HG03045 (cell line): ENCODE measurements around the gene OR8H2.
"Not testable (repeated sequence)": the region's sequence is repeated elsewhere in the genome, so short reads cannot be mapped to it uniquely, and the experiment has no call there.

Experiments
- ATAC-seq: cut with Tn5 transposase; IDR thresholded peaks from one replicate; pipeline ENCODE4 v1.9.1; 2021; ENCODE audit warnings: mild to moderate bottlenecking, moderate library complexity; ENCODE audit not compliant: unreplicated experiment

Gene OR8H2, protein sequence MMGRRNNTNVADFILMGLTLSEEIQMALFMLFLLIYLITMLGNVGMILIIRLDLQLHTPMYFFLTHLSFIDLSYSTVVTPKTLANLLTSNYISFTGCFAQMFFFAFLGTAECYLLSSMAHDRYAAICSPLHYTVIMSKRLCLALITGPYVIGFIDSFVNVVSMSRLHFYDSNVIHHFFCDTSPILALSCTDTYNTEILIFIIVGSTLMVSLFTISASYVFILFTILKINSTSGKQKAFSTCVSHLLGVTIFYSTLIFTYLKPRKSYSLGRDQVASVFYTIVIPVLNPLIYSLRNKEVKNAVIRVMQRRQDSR

DNA sequence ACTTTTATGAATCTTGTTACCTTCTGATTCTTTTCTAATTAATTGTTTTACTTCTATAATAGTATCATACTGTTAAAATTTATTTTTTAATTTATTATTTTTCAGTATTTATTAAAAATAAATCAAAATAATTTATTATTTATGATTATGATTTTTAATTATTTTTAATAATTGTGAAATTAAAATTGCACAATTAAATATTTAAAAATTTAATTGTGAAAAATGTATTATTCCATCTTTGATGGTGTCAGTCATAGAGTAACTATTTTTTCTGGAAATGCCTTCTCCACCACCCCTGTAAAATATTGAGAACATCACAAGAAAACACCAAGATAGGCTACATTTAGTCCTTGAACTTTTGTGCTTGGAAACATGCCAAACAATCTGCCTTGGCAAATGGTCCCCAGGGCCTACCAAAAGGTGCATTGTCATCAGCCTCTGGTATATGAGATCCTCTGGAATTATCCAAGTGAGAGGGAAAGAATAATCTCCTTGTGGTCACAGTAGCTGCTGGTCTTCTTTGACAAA, at the start of gene OR8H2:
TSS of gene OR8H2 (plus strand) at position 478 of the 528 bp plus-strand sequence. CDS start 1,356 bp downstream, outside the sequence.
- ATAC-seq, result no peak

DNA sequence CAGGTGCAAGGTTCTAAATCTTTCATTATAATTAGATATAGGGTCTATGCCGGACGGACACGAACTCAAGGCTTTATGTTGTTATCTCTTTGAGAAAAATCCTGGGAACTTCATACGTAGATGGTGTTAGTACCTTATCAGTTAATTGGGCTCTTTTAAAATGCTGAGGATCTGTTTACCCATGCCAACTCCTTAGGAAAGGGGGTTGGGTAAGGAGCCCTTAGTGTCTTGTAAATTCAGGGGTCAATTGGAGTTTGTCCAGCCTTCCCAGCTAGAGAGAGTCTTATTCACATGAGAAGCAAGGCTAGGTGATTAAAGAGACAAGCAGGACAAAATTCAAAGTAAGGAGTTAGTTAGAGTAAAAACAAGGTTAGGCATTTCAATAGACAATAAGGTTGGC, 47.1 kb upstream of the OR8H2 start:
- ATAC-seq, result not testable (repeated sequence)

DNA sequence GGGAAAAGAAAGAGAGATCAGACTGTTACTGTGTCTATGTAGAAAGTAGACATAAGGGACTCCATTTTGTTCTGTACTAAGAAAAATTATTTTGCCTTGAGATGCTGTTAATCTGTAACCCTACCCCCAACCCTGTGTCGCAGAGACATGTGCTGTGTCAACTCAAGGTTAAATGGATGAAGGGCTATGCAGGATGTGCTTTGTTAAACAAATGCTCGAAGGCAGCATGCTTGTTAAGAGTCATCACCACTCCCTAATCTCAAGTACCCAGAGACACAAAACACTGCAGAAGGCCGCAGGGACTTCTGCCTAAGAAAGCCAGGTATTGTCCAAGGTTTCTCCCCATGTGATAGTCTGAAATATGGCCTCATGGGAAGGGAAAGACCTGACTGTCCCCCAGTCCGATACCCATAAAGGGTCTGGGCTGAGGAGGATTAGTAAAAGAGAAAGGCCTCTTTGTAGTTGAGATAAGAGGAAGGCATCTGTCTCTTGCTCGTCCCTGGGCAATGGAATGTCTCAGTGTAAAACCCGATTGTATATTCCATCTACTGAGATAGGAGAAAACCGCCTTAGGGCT, 45.7 kb upstream of the OR8H2 start:
- not testable (repeated sequence) for ATAC-seq

DNA sequence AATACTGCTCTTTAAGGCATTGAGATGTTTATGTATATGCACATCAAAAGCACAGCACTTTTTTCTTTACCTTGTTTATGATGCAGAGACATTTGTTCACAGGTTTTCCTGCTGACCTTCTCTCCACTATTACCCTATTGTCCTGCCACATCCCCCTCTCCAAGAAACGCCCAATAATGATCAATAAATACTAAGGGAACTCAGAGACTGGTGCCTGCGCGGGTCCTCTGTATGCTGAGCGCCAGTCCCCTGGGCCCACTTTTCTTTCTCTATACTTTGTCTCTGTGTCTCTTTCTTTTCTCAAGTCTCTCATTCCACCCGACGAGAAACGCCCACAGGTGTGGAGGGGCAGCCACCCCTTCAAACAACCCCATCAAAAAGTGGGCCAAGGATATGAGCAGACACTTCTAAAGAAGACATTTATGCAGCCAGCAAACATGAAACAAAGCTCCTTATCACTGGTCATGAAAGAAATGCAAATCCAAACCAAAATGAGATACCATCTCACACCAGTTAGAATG, 45.2 kb upstream of the OR8H2 start:
- not testable (repeated sequence) for ATAC-seq

DNA sequence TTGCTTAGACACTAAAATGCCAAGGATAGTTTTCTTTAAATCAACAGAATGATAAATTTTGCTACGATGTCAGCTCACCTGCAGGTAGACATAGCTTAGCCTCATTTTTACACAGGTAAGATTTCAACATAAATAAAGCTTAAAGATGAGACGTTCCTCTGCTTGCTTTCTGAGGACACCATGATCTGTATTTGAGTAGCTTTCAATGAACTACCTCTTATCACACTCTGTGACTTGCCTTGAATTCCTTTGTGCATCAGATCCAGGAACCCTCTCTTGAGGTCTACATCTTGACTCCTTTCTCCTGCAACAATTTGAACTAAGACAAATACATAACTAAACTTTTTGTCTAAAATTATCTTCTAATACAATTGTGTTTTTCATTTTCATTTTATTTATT, 36.5 kb upstream of the OR8H2 start:
- ATAC-seq, result no peak

DNA sequence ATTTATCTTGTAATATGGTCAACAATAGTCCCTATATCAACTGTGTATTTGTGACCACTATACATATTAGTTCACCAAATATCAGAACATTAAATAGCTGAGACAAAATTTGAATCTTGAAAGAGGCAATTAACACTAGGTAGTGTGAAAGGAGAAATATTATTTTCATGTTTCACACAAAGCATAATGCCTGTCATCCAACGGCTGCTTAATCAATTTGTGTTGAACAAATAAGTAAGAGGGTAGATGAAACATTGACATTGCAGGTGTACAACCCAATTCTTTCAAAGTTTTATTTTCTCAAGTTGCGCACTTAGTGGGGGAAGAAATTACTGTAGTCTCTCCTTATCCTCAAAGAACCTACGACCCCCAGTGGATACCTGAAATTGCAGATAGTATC, 13.8 kb upstream of the OR8H2 start:
- ATAC-seq, result no peak

DNA sequence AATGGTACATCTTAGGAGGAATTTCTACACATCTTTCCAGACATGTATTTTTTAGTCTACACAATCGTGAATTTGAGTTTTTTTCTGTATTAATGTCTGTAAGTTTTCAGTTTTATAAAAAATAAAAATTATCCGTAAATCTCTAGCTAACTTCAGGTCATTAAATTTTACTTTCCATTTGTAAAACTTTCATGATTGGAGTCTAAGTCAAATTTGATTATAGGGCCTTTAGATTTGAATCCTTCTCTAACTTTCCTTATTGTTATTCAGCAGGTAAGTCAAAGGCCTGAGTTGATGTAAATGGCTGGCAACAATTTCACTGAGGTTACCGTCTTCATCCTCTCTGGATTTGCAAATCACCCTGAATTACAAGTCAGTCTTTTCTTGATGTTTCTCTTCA, 10.5 kb upstream of the OR8H2 start, which contains the start of gene OR8I2:
TSS of gene OR8I2 (plus strand) at position 301 of the 400 bp plus-strand sequence. CDS start at position 301, 0 bp downstream.
- ATAC-seq, result no peak

DNA sequence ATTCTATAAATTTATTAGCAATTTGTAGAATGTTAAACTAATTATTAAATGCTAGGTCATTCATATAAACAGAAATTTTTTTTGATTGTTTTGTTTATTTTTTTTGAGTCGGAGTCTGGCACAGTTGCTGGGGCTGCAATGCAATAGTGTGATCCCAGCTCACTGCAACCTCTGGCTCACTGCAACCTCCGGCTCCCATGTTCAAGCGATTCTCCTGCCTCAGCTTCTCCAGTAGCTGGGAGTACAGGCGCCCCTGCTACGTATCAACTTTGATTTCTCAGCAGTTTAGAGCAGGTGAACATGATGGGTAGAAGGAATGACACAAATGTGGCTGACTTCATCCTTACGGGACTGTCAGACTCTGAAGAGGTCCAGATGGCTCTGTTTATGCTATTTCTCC, 18.6 kb downstream of the OR8H2 start, which contains the start of gene OR8H3:
TSS of gene OR8H3 (plus strand) at position 301 of the 400 bp plus-strand sequence. CDS start at position 301, 0 bp downstream.
- no peak for ATAC-seq

DNA sequence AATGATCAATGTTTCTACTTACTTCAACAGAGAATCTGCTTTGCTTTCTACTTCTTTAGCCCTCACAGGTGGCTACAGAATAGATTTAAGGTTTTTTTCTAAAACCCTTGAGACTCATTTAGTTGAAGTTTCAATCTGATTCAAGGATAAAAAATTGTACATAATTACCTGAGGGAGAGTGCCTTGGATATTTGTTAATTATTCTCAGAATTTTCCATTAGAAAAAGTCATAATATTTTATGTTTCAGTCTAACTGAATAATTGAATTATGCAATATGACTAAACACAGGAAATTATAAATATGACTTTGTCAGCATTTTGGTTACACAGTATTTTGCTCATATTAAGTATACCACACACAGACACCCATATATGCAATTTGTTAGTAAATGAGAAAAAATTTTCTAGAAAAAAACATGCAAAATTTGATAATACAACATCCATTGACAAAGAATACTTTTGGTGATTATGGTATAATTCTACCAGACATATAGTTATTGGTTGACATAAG, 36.7 kb downstream of the OR8H2 start, which contains the start of gene OR8J3:
TSS of gene OR8J3 (minus strand) at position 51 of the 511 bp plus-strand sequence. CDS start 2,483 bp downstream, outside the sequence.
- no peak for ATAC-seq

DNA sequence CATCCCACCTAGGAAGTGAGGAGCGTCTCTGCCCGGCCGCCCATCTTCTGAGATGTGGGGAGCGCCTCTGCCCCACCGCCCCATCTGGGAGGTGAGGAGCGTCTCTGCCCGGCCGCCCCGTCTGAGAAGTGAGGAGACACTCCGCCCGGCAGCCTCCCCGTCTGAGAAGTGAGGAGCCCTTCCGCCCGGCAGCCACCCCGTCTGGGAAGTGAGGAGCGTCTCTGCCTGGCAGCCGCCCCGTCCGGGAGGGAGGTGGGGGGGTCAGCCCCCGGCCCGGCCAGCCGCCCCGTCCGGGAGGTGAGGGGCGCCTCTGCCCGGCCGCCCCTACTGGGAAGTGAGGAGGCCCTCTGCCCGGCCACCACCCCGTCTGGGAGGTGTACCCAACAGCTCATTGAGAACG, 40.2 kb downstream of the OR8H2 start:
- not testable (repeated sequence) for ATAC-seq

DNA sequence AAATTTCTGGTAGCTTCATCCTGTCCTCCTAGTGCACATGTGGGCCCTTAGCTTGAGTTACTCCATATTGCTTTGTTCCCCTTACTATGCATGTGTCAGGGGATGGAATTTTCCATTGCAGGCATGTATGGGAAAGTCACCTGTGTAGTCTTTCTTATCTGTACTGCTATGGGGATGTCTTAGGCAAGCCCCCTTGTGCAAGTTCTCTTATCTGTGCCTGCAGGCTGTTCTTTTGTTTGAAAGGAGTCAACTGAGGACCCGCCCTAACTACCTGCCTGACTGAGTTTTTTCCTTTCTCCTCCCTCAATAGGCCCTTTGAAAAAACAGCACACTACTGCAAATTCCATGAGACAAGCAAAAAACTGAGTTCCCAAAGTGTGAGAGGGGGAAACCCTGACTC, 47.9 kb downstream of the OR8H2 start:
- ATAC-seq, result no peak

DNA sequence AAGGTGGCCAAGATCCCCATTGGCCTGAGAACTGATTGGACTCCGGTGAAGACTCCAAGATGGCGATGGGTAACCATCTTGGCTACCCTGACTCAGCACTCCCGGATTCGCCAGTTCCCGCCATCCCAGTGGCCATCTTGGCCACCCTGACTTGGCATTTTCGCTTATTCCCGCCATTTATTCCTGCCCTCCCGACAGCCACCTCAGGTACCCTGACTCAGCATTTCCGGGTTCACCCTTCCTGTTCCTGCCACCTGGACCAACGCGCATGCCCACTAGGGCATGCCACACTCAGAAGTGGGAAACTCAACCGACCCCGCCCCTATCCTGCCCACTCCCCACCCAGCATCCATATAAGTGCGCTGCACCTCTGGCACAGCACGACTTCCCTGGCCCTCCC, 48.8 kb downstream of the OR8H2 start:
- no peak for ATAC-seq
